GM12872 (cell line): Measurements from ENCODE around the gene PSME3IP1.

Experiments used
- CTCF ChIP-seq: IDR thresholded peaks from 3 replicates; pipeline ENCODE4 v1.5.1; 2011; ENCODE audit warnings: low read depth, mild to moderate bottlenecking, low read length, moderate library complexity; ENCODE audit not compliant: insufficient read depth

Gene PSME3IP1

DNA sequence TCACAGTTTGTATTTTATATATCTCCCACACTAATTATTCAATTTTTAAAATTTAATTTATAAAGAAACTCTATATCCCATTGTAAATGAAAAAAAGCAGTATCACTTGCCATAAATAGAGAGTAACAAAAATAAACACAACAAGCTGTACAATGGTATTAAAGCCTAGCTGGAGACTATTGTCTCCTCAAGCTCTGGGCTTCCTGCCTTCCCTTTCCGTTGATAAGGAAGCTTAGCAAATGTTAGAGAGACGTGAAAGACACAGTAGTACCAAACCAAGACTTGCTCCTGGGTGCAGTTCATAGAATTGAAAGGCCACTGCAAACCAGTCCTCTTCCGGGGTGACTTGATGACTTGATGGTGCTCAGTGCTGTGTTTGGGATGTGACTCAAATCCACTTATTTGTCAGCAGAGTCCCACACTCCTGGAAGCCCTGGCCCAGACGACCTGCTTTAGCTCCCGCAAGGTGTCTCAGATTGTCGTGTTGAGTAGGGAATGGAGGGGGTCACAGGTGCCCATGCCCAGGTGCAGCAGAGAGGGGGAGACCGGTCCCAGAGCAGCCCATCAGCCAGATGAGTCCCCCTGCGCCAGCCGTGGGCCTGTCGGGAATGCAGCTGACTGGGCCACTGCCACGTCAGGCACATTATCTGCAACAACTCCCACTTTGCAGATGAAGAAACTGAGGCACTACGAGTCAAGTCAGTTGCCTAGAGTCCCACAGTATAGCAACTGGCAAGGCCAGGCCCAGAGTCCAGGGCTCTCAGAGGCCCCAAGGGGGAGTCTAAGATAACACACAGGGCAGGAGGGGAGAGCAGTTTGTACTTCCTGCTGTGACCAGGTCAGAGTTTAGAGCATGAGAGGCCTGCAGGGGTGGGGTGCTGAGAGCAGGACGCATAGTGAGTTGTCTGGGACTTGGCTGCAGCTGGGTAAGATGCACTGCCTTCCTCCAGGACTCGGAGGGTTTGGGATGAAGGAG, 40.5 kb downstream of the PSME3IP1 start:
- TF ChIP-seq CTCF: no peak

- no peak for TF ChIP-seq CTCF
Observed at GRCh38 chr16:57144027-57144426, 41.8 kb downstream of the PSME3IP1 start.

- no peak for TF ChIP-seq CTCF
Observed at GRCh38 chr16:57143149-57143921, 42.5 kb downstream of the PSME3IP1 start.

- TF ChIP-seq CTCF: no peak
Observed at GRCh38 chr16:57141822-57142631, 43.8 kb downstream of the PSME3IP1 start.

DNA sequence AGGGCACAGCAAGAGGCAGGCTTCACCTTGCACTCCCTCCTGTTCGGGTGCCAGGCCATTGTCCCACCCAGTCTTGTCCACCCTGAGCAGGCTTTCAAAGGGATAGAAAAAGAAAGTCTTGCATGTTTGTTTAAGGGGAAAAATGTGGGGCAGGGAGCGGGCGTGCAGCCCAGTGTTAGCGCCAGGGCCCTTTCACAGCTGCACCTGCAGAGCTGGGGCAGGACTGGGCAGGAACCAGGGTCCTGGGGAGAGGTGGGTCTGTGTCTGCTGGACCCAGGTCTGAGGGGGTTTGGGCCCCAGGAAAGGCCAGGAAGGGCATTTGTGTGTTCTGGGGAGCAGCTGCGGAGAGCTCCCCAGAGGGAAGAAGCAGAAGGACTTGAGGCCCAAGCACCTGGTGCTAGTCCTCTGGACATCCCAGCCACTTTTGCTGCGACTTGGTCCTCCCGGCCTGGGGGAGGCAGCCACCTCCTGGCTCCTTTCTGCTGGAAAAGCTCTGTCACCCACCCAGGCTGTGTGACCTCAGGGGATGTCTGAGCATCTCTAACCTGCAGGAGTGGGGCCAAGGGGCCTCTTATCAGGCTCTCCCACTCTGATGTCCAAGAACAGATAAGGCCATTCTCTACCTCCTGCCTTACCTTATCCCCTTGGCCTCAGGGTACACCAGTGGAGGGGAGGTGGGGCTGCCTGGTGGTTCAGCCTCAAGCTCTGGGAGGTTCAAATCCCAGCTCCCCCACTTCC, 44.7 kb downstream of the PSME3IP1 start:
- no peak for TF ChIP-seq CTCF

- TF ChIP-seq CTCF: no peak
Observed at GRCh38 chr16:57138281-57138935, 47.4 kb downstream of the PSME3IP1 start.
